H9 (cell line): ENCODE measurements around the gene SLIT1. TPM values are rescaled to one million over a fixed set of nuclear protein-coding genes. Genes with fewer than 3 reads are reported as not detected.

Experiments used
- DNase-seq: peaks from one replicate; pipeline ENCODE4 v3.0.0-alpha.2; 2017
- H2AFZ ChIP-seq: one replicate; pipeline ENCODE4 v1.6.1; 2013; ENCODE audit warnings: mild to moderate bottlenecking, low read length, control low read depth, moderate library complexity
- H2AK5ac ChIP-seq: 2 replicates; pipeline ENCODE4 v1.6.1; 2013; ENCODE audit warnings: low read length, control low read depth, mixed read lengths; ENCODE audit not compliant: insufficient read length
- H2BK120ac ChIP-seq: one replicate; pipeline ENCODE4 v1.6.1; 2013; ENCODE audit warnings: low read depth, mild to moderate bottlenecking, low read length, control low read depth, inconsistent platforms; ENCODE audit not compliant: poor library complexity, severe bottlenecking
- H2BK12ac ChIP-seq: 2 replicates; pipeline ENCODE4 v1.6.1; 2013; ENCODE audit warnings: low read length, control low read depth, mixed read lengths, low read depth; ENCODE audit not compliant: insufficient read length
- H2BK15ac ChIP-seq: 2 replicates; pipeline ENCODE4 v1.6.1; 2013; ENCODE audit warnings: low read depth, low read length, control low read depth
- H2BK20ac ChIP-seq: one replicate; pipeline ENCODE4 v1.6.1; 2013; ENCODE audit warnings: low read depth, mild to moderate bottlenecking, low read length, control low read depth, inconsistent platforms; ENCODE audit not compliant: poor library complexity, severe bottlenecking
- H2BK5ac ChIP-seq: 2 replicates; pipeline ENCODE4 v1.6.1; 2013; ENCODE audit warnings: low read length, control low read depth, mixed read lengths; ENCODE audit not compliant: insufficient read length
- H3K14ac ChIP-seq: 2 replicates; pipeline ENCODE4 v1.6.1; 2013; ENCODE audit warnings: low read length, control low read depth; ENCODE audit not compliant: insufficient read depth
- H3K18ac ChIP-seq: 2 replicates; pipeline ENCODE4 v1.6.1; 2013; ENCODE audit warnings: low read depth, mild to moderate bottlenecking, mixed read lengths, low read length, control low read depth; ENCODE audit not compliant: insufficient read length
- H3K23ac ChIP-seq: 2 replicates; pipeline ENCODE4 v1.6.1; 2013; ENCODE audit warnings: low read length, control low read depth, mixed read lengths, low read depth; ENCODE audit not compliant: insufficient read length
- H3K23me2 ChIP-seq: 2 replicates; pipeline ENCODE4 v1.6.1; 2013; ENCODE audit warnings: low read depth, mild to moderate bottlenecking, mixed read lengths, low read length, control low read depth; ENCODE audit not compliant: insufficient read length, poor library complexity, severe bottlenecking
- H3K27ac ChIP-seq: 2 replicates; pipeline ENCODE4 v1.5.1; 2013; ENCODE audit warnings: low read length, control low read depth, mixed read lengths, low read depth; ENCODE audit not compliant: insufficient read length
- H3K27me3 ChIP-seq: 2 replicates; pipeline ENCODE4 v1.6.1; 2013; ENCODE audit warnings: low read length, control low read depth, inconsistent platforms; ENCODE audit not compliant: insufficient read depth
- H3K4ac ChIP-seq: 2 replicates; pipeline ENCODE4 v1.6.1; 2013; ENCODE audit warnings: low read depth, mild to moderate bottlenecking, control low read depth, inconsistent platforms, low read length, moderate library complexity
- H3K4me1 ChIP-seq: 2 replicates; pipeline ENCODE4 v1.6.1; 2013; ENCODE audit warnings: low read length, control low read depth, inconsistent platforms; ENCODE audit not compliant: insufficient read depth
- H3K4me2 ChIP-seq: 2 replicates; pipeline ENCODE4 v1.6.1; 2013; ENCODE audit warnings: low read length, control low read depth, mixed read lengths; ENCODE audit not compliant: insufficient read length, insufficient read depth
- H3K56ac ChIP-seq: 2 replicates; pipeline ENCODE4 v1.6.1; 2013; ENCODE audit warnings: low read depth, mild to moderate bottlenecking, mixed read lengths, low read length, control low read depth; ENCODE audit not compliant: insufficient read length
- H3K79me1 ChIP-seq: 2 replicates; pipeline ENCODE4 v1.6.1; 2013; ENCODE audit warnings: low read depth, mild to moderate bottlenecking, moderate library complexity, low read length, control low read depth, inconsistent platforms; ENCODE audit not compliant: insufficient read depth, poor library complexity, severe bottlenecking
- H3K79me2 ChIP-seq: 2 replicates; pipeline ENCODE4 v1.6.1; 2013; ENCODE audit warnings: low read length, control low read depth, inconsistent platforms; ENCODE audit not compliant: insufficient read depth
- H3K9ac ChIP-seq: 2 replicates; pipeline ENCODE4 v1.6.1; 2013; ENCODE audit warnings: low read length, control low read depth, mixed read lengths; ENCODE audit not compliant: insufficient read length; ENCODE audit errors: extremely low read depth
- H3K9me3 ChIP-seq: one replicate; pipeline ENCODE4 v1.6.1; 2013; ENCODE audit warnings: low read depth, low read length, inconsistent platforms; ENCODE audit not compliant: control insufficient read depth
- H3T11ph ChIP-seq: one replicate; pipeline ENCODE4 v1.6.1; 2013; ENCODE audit warnings: mild to moderate bottlenecking, low read length, control low read depth, inconsistent platforms
- H4K20me1 ChIP-seq: one replicate; pipeline ENCODE4 v1.6.1; 2013; ENCODE audit not compliant: control insufficient read depth, insufficient read length, insufficient read depth
- H4K5ac ChIP-seq: 2 replicates; pipeline ENCODE4 v1.6.1; 2013; ENCODE audit warnings: low read depth, mild to moderate bottlenecking, mixed read lengths, low read length, control low read depth; ENCODE audit not compliant: insufficient read length
- H4K8ac ChIP-seq: replicated peaks from 2 replicates; pipeline ENCODE4 v1.6.1; 2013; ENCODE audit warnings: low read length, control low read depth, mixed read lengths, low read depth; ENCODE audit not compliant: insufficient read length
- H4K91ac ChIP-seq: 2 replicates; pipeline ENCODE4 v1.6.1; 2013; ENCODE audit warnings: low read depth, mild to moderate bottlenecking, moderate library complexity, mixed read lengths, low read length, control low read depth; ENCODE audit not compliant: insufficient read length
- H3K27ac Mint-ChIP-seq, 3 experiments: 2 replicates in 2 of 3; 3 replicates in 1 of 3; pipeline ENCODE4 v1.8.0; 2020 to 2021; ENCODE audit warnings: mixed read lengths in 3 of 3, mild to moderate bottlenecking in 1 of 3, moderate library complexity in 1 of 3
- H3K27me3 Mint-ChIP-seq: 2 replicates; pipeline ENCODE4 v1.8.0; 2021; ENCODE audit warnings: low read depth, mild to moderate bottlenecking, moderate library complexity, mixed read lengths
- H3K36me3 Mint-ChIP-seq, 3 experiments: 2 replicates in 2 of 3; 3 replicates in 1 of 3; pipeline ENCODE4 v1.8.0; 2020 to 2021; ENCODE audit warnings: low read depth in 3 of 3, mixed read lengths in 3 of 3; ENCODE audit not compliant: insufficient read depth in 1 of 3
- H3K4me1 Mint-ChIP-seq, 2 experiments: 2 replicates each; pipeline ENCODE4 v1.8.0; 2020; ENCODE audit warnings: mixed read lengths in 2 of 2
- H3K4me3 Mint-ChIP-seq, 2 experiments: 2 replicates in 1 of 2; 3 replicates in 1 of 2; pipeline ENCODE4 v1.8.0; 2020 to 2021; ENCODE audit warnings: mild to moderate bottlenecking in 2 of 2, mixed read lengths in 2 of 2, moderate library complexity in 1 of 2
- H3K9me3 Mint-ChIP-seq, 2 experiments: 2 replicates in 1 of 2; 3 replicates in 1 of 2; pipeline ENCODE4 v1.8.0; 2020; ENCODE audit warnings: mild to moderate bottlenecking in 2 of 2, mixed read lengths in 2 of 2, moderate library complexity in 1 of 2
- WGBS: extraction: QIAGEN DNeasy Blood & Tissue Kit; methylation state at CpG from one replicate; pipeline ENCODE4 v1.1.7; 2013; ENCODE audit warnings: missing lambda C conversion rate, low lambda C conversion rate, mixed read lengths; ENCODE audit not compliant: insufficient read length; ENCODE audit errors: extremely low coverage; 5-methylcytosine and 5-hydroxymethylcytosine counted together
- total RNA-seq: library from RNA; stranded (reverse); gene quantifications from 2 replicates; pipeline ENCODE4 v1.2.1, GENCODE V29; 2021
- TF ChIP-seq, protein P1 (sequence below): fragments of 200-600 bp; sonication (generic); conservative IDR thresholded peaks from 3 replicates; pipeline ENCODE4 v1.8.0; 2021; ENCODE audit warnings: antibody characterized with exemption, mild to moderate bottlenecking

The SLIT1 gene
- total RNA-seq, 1 experiment from 2014 or later, result 0.57 TPM

GRCh38 chr10:97019213-97019844 is 166.4 kb downstream of the SLIT1 start:
- TF ChIP-seq, protein P1, sequence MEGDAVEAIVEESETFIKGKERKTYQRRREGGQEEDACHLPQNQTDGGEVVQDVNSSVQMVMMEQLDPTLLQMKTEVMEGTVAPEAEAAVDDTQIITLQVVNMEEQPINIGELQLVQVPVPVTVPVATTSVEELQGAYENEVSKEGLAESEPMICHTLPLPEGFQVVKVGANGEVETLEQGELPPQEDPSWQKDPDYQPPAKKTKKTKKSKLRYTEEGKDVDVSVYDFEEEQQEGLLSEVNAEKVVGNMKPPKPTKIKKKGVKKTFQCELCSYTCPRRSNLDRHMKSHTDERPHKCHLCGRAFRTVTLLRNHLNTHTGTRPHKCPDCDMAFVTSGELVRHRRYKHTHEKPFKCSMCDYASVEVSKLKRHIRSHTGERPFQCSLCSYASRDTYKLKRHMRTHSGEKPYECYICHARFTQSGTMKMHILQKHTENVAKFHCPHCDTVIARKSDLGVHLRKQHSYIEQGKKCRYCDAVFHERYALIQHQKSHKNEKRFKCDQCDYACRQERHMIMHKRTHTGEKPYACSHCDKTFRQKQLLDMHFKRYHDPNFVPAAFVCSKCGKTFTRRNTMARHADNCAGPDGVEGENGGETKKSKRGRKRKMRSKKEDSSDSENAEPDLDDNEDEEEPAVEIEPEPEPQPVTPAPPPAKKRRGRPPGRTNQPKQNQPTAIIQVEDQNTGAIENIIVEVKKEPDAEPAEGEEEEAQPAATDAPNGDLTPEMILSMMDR, result no peak
- Histone ChIP-seq H3K23ac (no peak overlapping the region), H3K4ac (no peak overlapping the region), H3K14ac (no peak overlapping the region), H3K9ac (no peak overlapping the region), H3K9me3 (no peaks in the 10 kb centered on the region), H3K27ac (no peak overlapping the region), H3K79me1 (no peaks in the 10 kb centered on the region), H3K4me1 (no peaks in the 10 kb centered on the region), H2BK20ac (no peak overlapping the region), H2BK15ac (no peak overlapping the region), H4K91ac (no peak overlapping the region), H3K79me2 (no peaks in the 10 kb centered on the region), H3T11ph (no peak overlapping the region), H3K18ac (no peak overlapping the region), H4K8ac (no peak overlapping the region), H2AFZ (no peak overlapping the region), H3K56ac (no peak overlapping the region), H4K20me1 (no peaks in the 10 kb centered on the region), H2BK120ac (no peak overlapping the region), H3K27me3 (no peaks in the 10 kb centered on the region), H3K4me2 (no peak overlapping the region), H3K23me2 (no peaks in the 10 kb centered on the region), H2BK5ac (no peak overlapping the region), H2BK12ac (no peak overlapping the region), H2AK5ac (no peak overlapping the region), H4K5ac (no peak overlapping the region)
- no peaks in the 10 kb centered on the region for H3K36me3 Mint-ChIP-seq
- no peaks in the 10 kb centered on the region for H3K9me3 Mint-ChIP-seq
- H3K27me3 Mint-ChIP-seq, result no peaks in the 10 kb centered on the region
- no CpG with 5 or more reads among the region's 12 CpGs for WGBS
- peaks cover 10 to 27% of the 10 kb centered on the region in 2 experiments for H3K4me1 Mint-ChIP-seq
- H3K4me3 Mint-ChIP-seq, result no peak overlapping the region
- no peak for DNase-seq
- no peak overlapping the region for H3K27ac Mint-ChIP-seq
